HG02588 (cell line): ENCODE measurements around the gene EPX.
A peak's percentile ranks its signal among the peaks of the same experiment; 100 is the strongest.

Experiments
- ATAC-seq: cut with Tn5 transposase; IDR thresholded peaks from one replicate; pipeline ENCODE4 v1.9.1; 2021; ENCODE audit warnings: mild to moderate bottlenecking, moderate library complexity; ENCODE audit not compliant: unreplicated experiment

Gene EPX

DNA sequence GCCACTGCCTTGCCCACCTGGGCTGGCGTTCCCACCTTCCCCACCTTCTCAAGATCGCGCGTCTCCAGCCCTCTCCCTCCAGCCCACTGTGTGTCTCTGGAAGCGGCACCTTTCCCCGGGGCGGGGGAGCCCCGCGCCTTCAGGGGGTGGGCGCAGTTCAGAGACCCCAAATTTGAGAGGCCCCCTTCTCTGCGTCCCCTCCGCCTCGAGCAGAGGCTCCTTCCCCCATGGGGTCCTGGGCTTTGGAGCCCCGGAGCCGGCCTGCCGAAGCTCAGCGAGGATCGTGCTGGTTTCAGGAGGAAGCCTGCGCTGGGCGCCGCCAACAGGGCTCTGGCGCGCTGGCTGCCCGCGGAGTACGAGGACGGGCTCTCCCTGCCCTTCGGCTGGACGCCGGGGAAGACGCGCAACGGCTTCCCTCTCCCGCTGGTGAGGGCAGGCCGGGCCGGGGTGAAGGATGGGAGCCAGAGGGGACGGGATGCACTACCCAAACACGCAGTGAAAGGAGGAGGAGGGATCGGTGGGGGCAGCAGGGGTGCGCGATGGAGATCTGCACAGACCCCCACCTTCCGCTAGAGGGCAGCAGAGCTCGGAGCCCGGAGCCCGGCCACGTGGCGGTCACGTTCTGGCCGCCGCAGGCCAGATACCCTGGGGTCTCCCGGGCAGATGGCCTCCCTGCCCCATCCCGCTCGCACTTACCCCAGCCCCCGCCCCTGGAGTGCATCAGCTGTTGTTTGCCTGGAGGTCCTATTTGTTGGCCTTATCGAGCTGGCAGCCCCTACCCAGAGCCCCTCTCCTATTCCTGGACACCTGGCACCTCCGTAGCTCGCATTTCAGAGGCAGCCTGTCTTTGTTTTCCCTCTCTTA, 57.0 kb downstream of the EPX start:
- peak; percentile 55 for ATAC-seq

DNA sequence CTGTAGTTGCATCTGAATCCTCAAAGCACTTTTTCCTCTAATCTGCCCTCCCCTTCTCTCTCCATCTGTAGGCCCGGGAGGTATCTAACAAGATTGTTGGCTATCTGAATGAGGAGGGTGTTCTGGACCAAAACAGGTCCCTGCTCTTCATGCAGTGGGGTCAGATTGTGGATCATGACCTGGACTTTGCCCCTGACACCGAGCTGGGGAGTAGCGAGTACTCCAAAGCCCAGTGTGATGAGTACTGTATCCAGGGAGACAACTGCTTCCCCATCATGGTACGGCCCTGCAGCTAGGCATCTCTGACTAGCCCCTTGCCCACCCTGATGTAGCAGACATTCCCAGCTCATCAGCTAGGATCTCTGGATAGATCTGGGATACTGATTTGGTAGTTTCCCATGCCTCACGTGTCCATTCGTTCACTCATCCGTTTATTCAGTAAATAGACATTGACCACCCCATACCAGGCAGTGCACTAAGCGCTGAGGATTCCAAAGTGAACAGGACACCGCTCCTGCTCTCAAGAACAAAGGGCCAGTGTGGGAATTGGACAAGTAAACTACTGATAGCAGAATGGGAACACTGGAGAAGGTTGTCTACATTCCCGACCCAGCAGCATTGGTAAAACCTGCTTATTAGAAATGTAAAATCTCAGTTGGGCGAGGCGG, 58.0 kb downstream of the EPX start:
- ATAC-seq, result no peak

DNA sequence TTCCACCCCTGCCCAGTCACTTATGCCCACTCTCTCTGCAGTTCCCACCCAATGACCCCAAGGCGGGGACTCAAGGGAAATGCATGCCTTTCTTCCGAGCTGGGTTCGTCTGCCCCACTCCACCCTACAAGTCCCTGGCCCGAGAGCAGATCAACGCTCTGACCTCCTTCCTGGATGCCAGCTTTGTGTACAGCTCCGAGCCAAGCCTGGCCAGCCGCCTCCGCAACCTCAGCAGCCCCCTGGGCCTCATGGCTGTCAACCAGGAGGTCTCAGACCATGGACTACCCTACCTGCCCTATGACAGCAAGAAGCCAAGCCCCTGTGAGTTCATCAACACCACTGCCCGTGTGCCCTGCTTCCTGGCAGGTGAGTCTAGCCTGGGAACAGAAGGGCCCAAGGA, 59.6 kb downstream of the EPX start:
- no peak for ATAC-seq

DNA sequence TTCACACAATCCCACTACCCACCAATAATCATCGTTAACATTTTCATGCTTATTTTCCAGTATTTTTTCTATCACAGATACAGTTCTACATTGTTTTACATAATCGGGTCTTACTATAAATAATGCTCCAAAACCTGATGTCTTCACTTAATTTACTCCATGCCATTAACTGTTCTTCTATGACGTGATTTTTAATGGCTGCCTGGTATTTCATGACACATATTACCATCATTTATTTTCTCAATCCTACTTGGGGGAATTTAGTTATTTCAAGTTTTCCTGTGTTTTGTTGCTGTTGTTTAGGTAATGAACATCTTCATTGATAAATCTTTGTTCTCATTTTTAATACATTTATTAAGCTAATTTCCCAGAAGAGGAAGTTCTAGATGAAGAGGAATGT, 60.6 kb downstream of the EPX start:
- no peak for ATAC-seq
